Measurements from ENCODE around the gene NSMF. TPM values are rescaled to one million over a fixed set of nuclear protein-coding genes. Genes with fewer than 3 reads are reported as not detected.
"Not testable (repeated sequence)": the region's sequence is repeated elsewhere in the genome, so short reads cannot be mapped to it uniquely, and the experiment has no call there.

The NSMF gene
- total RNA-seq, 5 donors from 2014 or later (not counting 1 experiment from before 2014, with no cell fraction given) = 40.5 to 89.5 (median 51.7) TPM

GRCh38 chr9:137467161-137467581, 8.0 kb upstream of the NSMF start:
- no peak for DNase-seq
- Mint-ChIP-seq H3K27me3 (no peaks in the 10 kb centered on the region), H3K4me1 (peaks cover 12 to 18% (median 15%) of the 10 kb centered on the region in 3 donors), H3K36me3 (no peaks in the 10 kb centered on the region), H3K9me3 (no peaks in the 10 kb centered on the region), H3K4me3 (no peak overlapping the region), H3K27ac (no peak overlapping the region)
- ATAC-seq (replicated peaks in 1 of 4) = no peak
- no peak overlapping the region for H3K27ac ChIP-seq (ENCODE audit: low read length)
- peaks cover 0 to 9% of the 10 kb centered on the region in 2 experiments for H3K27me3 ChIP-seq (replicated peaks in 1 of 2; ENCODE audit: control insufficient read depth in 2 of 2, extremely low read depth in 1 of 2, insufficient read depth in 2 of 2, low read length in 1 of 2)
- no peaks in the 10 kb centered on the region for H3K36me3 ChIP-seq (ENCODE audit: control insufficient read depth in 2 of 2, extremely low read depth in 1 of 2, insufficient read depth in 1 of 2, low read length in 1 of 2)
- 93% methylated on average over 15 of the region's 16 CpGs for WGBS (ENCODE audit: insufficient coverage)
- H3K4me3 ChIP-seq (ENCODE audit: control insufficient read depth in 1 of 2, extremely low read depth in 1 of 2, low read length in 1 of 2) = no peak overlapping the region
- peaks cover 5 to 16% of the 10 kb centered on the region in 2 experiments for H3K4me1 ChIP-seq (ENCODE audit: control insufficient read depth in 1 of 2, extremely low read depth in 1 of 2, insufficient read depth in 2 of 2, low read length in 2 of 2)
- POLR2A ChIA-PET = interaction anchor here in 1 of 2 donors (0.6 kb wide), 1 partner anchor 68 kb away, joined by 4 read pairs; no protein-coding TSS in a partner anchor
- H3K9me3 ChIP-seq = no peaks in the 10 kb centered on the region
- CTCF ChIA-PET = no interaction called here

- H3K27me3 Mint-ChIP-seq; H3K27me3 ChIP-seq (replicated peaks in 1 of 2; ENCODE audit: control insufficient read depth in 2 of 2, extremely low read depth in 1 of 2, insufficient read depth in 2 of 2, low read length in 1 of 2); POLR2A ChIA-PET; DNase-seq; H3K9me3 ChIP-seq; H3K36me3 ChIP-seq (ENCODE audit: control insufficient read depth in 2 of 2, extremely low read depth in 1 of 2, insufficient read depth in 1 of 2, low read length in 1 of 2); ATAC-seq (replicated peaks in 1 of 4); H3K27ac ChIP-seq (ENCODE audit: low read length); CTCF ChIA-PET; H3K4me3 Mint-ChIP-seq; H3K4me3 ChIP-seq (ENCODE audit: control insufficient read depth in 1 of 2, extremely low read depth in 1 of 2, low read length in 1 of 2); H3K36me3 Mint-ChIP-seq; H3K27ac Mint-ChIP-seq; H3K9me3 Mint-ChIP-seq: not testable (repeated sequence)
- peaks cover 6 to 22% of the 10 kb centered on the region in 2 experiments for H3K4me1 ChIP-seq (ENCODE audit: control insufficient read depth in 1 of 2, extremely low read depth in 1 of 2, insufficient read depth in 2 of 2, low read length in 2 of 2)
- H3K4me1 Mint-ChIP-seq = peaks cover 14 to 20% (median 18%) of the 10 kb centered on the region in 3 donors
- WGBS (ENCODE audit: insufficient coverage) = 91% methylated on average over 33 of the region's 35 CpGs
Observed at GRCh38 chr9:137466389-137467085, 7.4 kb upstream of the NSMF start.

- no peak overlapping the region for H3K4me3 ChIP-seq (ENCODE audit: control insufficient read depth in 1 of 2, extremely low read depth in 1 of 2, low read length in 1 of 2)
- ATAC-seq (replicated peaks in 1 of 4) = no peak
- no peak for DNase-seq
- Mint-ChIP-seq H3K27ac (no peak overlapping the region), H3K4me1 (peaks cover 17 to 26% (median 20%) of the 10 kb centered on the region in 3 donors), H3K4me3 (no peak overlapping the region), H3K36me3 (no peaks in the 10 kb centered on the region), H3K27me3 (no peaks in the 10 kb centered on the region), H3K9me3 (no peaks in the 10 kb centered on the region)
- H3K36me3 ChIP-seq (ENCODE audit: control insufficient read depth in 2 of 2, extremely low read depth in 1 of 2, insufficient read depth in 1 of 2, low read length in 1 of 2) = no peaks in the 10 kb centered on the region
- 91% methylated on average over 17 of the region's 23 CpGs for WGBS (ENCODE audit: insufficient coverage)
- peaks cover 0 to 9% of the 10 kb centered on the region in 2 experiments for H3K27me3 ChIP-seq (replicated peaks in 1 of 2; ENCODE audit: control insufficient read depth in 2 of 2, extremely low read depth in 1 of 2, insufficient read depth in 2 of 2, low read length in 1 of 2)
- POLR2A ChIA-PET = no interaction called here
- no peaks in the 10 kb centered on the region for H3K9me3 ChIP-seq
- H3K4me1 ChIP-seq (ENCODE audit: control insufficient read depth in 1 of 2, extremely low read depth in 1 of 2, insufficient read depth in 2 of 2, low read length in 2 of 2) = peaks cover 11 to 28% of the 10 kb centered on the region in 2 experiments
- CTCF ChIA-PET = no interaction called here
- no peak overlapping the region for H3K27ac ChIP-seq (ENCODE audit: low read length)
Observed at GRCh38 chr9:137465720-137466388, 6.7 kb upstream of the NSMF start.

- Histone ChIP-seq H3K9me3 (no peaks in the 10 kb centered on the region), H3K27ac (ENCODE audit: low read length) (no peak overlapping the region), H3K27me3 (replicated peaks in 1 of 2; ENCODE audit: control insufficient read depth in 2 of 2, extremely low read depth in 1 of 2, insufficient read depth in 2 of 2, low read length in 1 of 2) (peaks cover 0 to 8% of the 10 kb centered on the region in 2 experiments), H3K36me3 (ENCODE audit: control insufficient read depth in 2 of 2, extremely low read depth in 1 of 2, insufficient read depth in 1 of 2, low read length in 1 of 2) (no peaks in the 10 kb centered on the region), H3K4me3 (ENCODE audit: control insufficient read depth in 1 of 2, extremely low read depth in 1 of 2, low read length in 1 of 2) (no peak overlapping the region), H3K4me1 (ENCODE audit: control insufficient read depth in 1 of 2, extremely low read depth in 1 of 2, insufficient read depth in 2 of 2, low read length in 2 of 2) (peaks cover 14 to 33% of the 10 kb centered on the region in 2 experiments)
- ATAC-seq (replicated peaks in 1 of 4) = no peak
- no peaks in the 10 kb centered on the region for H3K36me3 Mint-ChIP-seq
- no peaks in the 10 kb centered on the region for H3K9me3 Mint-ChIP-seq
- H3K4me3 Mint-ChIP-seq = no peak overlapping the region
- H3K27me3 Mint-ChIP-seq = no peaks in the 10 kb centered on the region
- H3K27ac Mint-ChIP-seq = no peak overlapping the region
- ChIA-PET POLR2A (no interaction called here), CTCF (no interaction called here)
- WGBS (ENCODE audit: insufficient coverage) = 94% methylated on average over 12 of the region's 23 CpGs
- peaks cover 16 to 27% (median 17%) of the 10 kb centered on the region in 3 donors for H3K4me1 Mint-ChIP-seq
- DNase-seq = no peak
Observed at GRCh38 chr9:137465000-137465719, 6.0 kb upstream of the NSMF start.

- ATAC-seq (replicated peaks in 1 of 4) (no peak), DNase-seq (no peak)
- Histone ChIP-seq H3K36me3 (ENCODE audit: control insufficient read depth in 2 of 2, extremely low read depth in 1 of 2, insufficient read depth in 1 of 2, low read length in 1 of 2) (no peaks in the 10 kb centered on the region), H3K4me1 (ENCODE audit: control insufficient read depth in 1 of 2, extremely low read depth in 1 of 2, insufficient read depth in 2 of 2, low read length in 2 of 2) (peaks cover 21 to 40% of the 10 kb centered on the region in 2 experiments), H3K27me3 (replicated peaks in 1 of 2; ENCODE audit: control insufficient read depth in 2 of 2, extremely low read depth in 1 of 2, insufficient read depth in 2 of 2, low read length in 1 of 2) (peaks cover 0 to 5% of the 10 kb centered on the region in 2 experiments), H3K27ac (ENCODE audit: low read length) (no peak overlapping the region), H3K9me3 (no peaks in the 10 kb centered on the region), H3K4me3 (ENCODE audit: control insufficient read depth in 1 of 2, extremely low read depth in 1 of 2, low read length in 1 of 2) (no peak overlapping the region)
- H3K4me3 Mint-ChIP-seq = no peak overlapping the region
- CTCF ChIA-PET = no interaction called here
- POLR2A ChIA-PET = no interaction called here
- H3K27ac Mint-ChIP-seq = no peak overlapping the region
- peaks cover 22 to 30% (median 22%) of the 10 kb centered on the region in 3 donors for H3K4me1 Mint-ChIP-seq
- H3K9me3 Mint-ChIP-seq = no peaks in the 10 kb centered on the region
- 96% methylated on average over 25 of the region's 28 CpGs for WGBS (ENCODE audit: insufficient coverage)
- no peaks in the 10 kb centered on the region for H3K27me3 Mint-ChIP-seq
- no peaks in the 10 kb centered on the region for H3K36me3 Mint-ChIP-seq
Observed at GRCh38 chr9:137464291-137464999, 5.3 kb upstream of the NSMF start.

GRCh38 chr9:137463931-137464290, 4.8 kb upstream of the NSMF start:
- Histone ChIP-seq H3K36me3 (ENCODE audit: control insufficient read depth in 2 of 2, extremely low read depth in 1 of 2, insufficient read depth in 1 of 2, low read length in 1 of 2) (no peaks in the 10 kb centered on the region), H3K9me3 (no peaks in the 10 kb centered on the region), H3K4me1 (ENCODE audit: control insufficient read depth in 1 of 2, extremely low read depth in 1 of 2, insufficient read depth in 2 of 2, low read length in 2 of 2) (peaks cover 21 to 42% of the 10 kb centered on the region in 2 experiments), H3K27me3 (replicated peaks in 1 of 2; ENCODE audit: control insufficient read depth in 2 of 2, extremely low read depth in 1 of 2, insufficient read depth in 2 of 2, low read length in 1 of 2) (peaks cover 0 to 5% of the 10 kb centered on the region in 2 experiments), H3K4me3 (ENCODE audit: control insufficient read depth in 1 of 2, extremely low read depth in 1 of 2, low read length in 1 of 2) (no peak overlapping the region), H3K27ac (ENCODE audit: low read length) (no peak overlapping the region)
- H3K36me3 Mint-ChIP-seq = no peaks in the 10 kb centered on the region
- H3K4me3 Mint-ChIP-seq = no peak overlapping the region
- CTCF ChIA-PET = no interaction called here
- DNase-seq (no peak), ATAC-seq (replicated peaks in 1 of 4) (no peak)
- H3K27ac Mint-ChIP-seq = no peak overlapping the region
- H3K4me1 Mint-ChIP-seq = peaks cover 23 to 27% (median 23%) of the 10 kb centered on the region in 3 donors
- 95% methylated on average over 17 of the region's 18 CpGs for WGBS (ENCODE audit: insufficient coverage)
- no peaks in the 10 kb centered on the region for H3K9me3 Mint-ChIP-seq
- POLR2A ChIA-PET = no interaction called here
- no peaks in the 10 kb centered on the region for H3K27me3 Mint-ChIP-seq
